Kidney (tissue), 14 donors: ENCODE results near the gene B3GALT4. TPM values are rescaled to one million over a fixed set of nuclear protein-coding genes. Genes with fewer than 3 reads are reported as not detected.
A peak's percentile ranks its signal among the peaks of the same experiment; 100 is the strongest.

Experiments used
- DNase-seq, 5 donors: peaks; one replicate each; pipeline ENCODE4 v3.0.0-alpha.2; 2013 to 2020
- FAIRE-seq: peaks from 2 replicates; lab custom pipeline; 2012; peaks lifted over from hg19 to GRCh38; lab: Jason Lieb, UNC
- H3K27ac ChIP-seq, 2 donors: one replicate each; pipeline ENCODE4 v1.7.0; 2013; ENCODE audit warnings: low read depth in 2 of 2, low read length in 2 of 2, inconsistent platforms in 1 of 2
- H3K27me3 ChIP-seq: one replicate; pipeline ENCODE4 v1.7.1; 2013; ENCODE audit warnings: low read length, inconsistent platforms; ENCODE audit not compliant: control insufficient read depth, insufficient read depth
- H3K36me3 ChIP-seq, 3 donors: one replicate each; pipeline versions ENCODE4 v1.7.0 to v1.7.1; 2013; ENCODE audit warnings: low read length in 3 of 3, control low read depth in 1 of 3, inconsistent platforms in 1 of 3; ENCODE audit not compliant: insufficient read depth in 3 of 3, control insufficient read depth in 2 of 3
- H3K4me1 ChIP-seq, 3 donors: one replicate each; pipeline versions ENCODE4 v1.7.0 to v1.7.1; 2013; ENCODE audit warnings: low read length in 3 of 3, inconsistent platforms in 1 of 3, low read depth in 1 of 3; ENCODE audit not compliant: control insufficient read depth in 2 of 3, insufficient read depth in 2 of 3
- H3K4me3 ChIP-seq, 3 donors: one replicate each; pipeline versions ENCODE4 v1.7.0 to v1.8.1; 2013; ENCODE audit warnings: low read length in 3 of 3, control low read depth in 1 of 3, inconsistent platforms in 1 of 3
- H3K9ac ChIP-seq, 3 donors: one replicate each; pipeline versions ENCODE4 v1.7.0 to v1.7.1; 2013; ENCODE audit warnings: low read length in 3 of 3, control low read depth in 1 of 3, inconsistent platforms in 1 of 3
- H3K9me3 ChIP-seq, 3 donors: one replicate each; pipeline versions ENCODE4 v1.7.0 to v1.7.1; 2013; ENCODE audit warnings: low read length in 3 of 3, control low read depth in 1 of 3, inconsistent platforms in 1 of 3; ENCODE audit not compliant: control insufficient read depth in 2 of 3, insufficient read depth in 1 of 3
- intact Hi-C: fragments of 100-400 bp; cut with DNase I; formaldehyde crosslinking; loops from one replicate; pipeline ENCODE4 v1.11.1; 2022
- polyA plus RNA-seq: library from polyadenylated mRNA; stranded (reverse); fragments of 350-450 nt; fragmentation: Illumina TruSeq; extraction: RNeasy Lipid Tissue Mini Kit (QIAGEN cat#74804); gene quantifications from one replicate; pipeline ENCODE4 v1.2.3, GENCODE V29; 2014; ENCODE audit warnings: low read depth, low replicate concordance; ENCODE audit not compliant: insufficient read depth
- total RNA-seq: library from RNA; stranded (reverse); fragmentation: NEBNext Ultra II Directional; extraction: Animal tissue kit (Norgen Biotek cat#: 25700); gene quantifications from one replicate; pipeline ENCODE4 v1.2.1, GENCODE V29; 2021
- TF ChIP-seq, protein P1 (sequence below): IDR thresholded peaks from 3 replicates; pipeline ENCODE4 v1.5.1; 2012; ENCODE audit warnings: mild to moderate bottlenecking, moderate library complexity, borderline replicate concordance; ENCODE audit not compliant: insufficient read depth; ENCODE audit errors: extremely low read depth
- donor health status: control.
- donor health status: control.
- donor health status: control.
- donor health status: control.
- donor health status: control.
- donor health status: DM: yes; HTN: yes; CAD: no.
- donor health status: Normal renal cell carcinoma (clear cell type).

The B3GALT4 gene
- total and polyA plus RNA-seq, 2 donors from 2014 or later = 14.0 to 20.2 TPM

- Histone ChIP-seq H3K4me1 (peaks cover 0 to 16% (median 14%) of the 10 kb centered on the region in 3 donors), H3K9me3 (no peaks in the 10 kb centered on the region), H3K27ac (peak overlapping the region in 1 of 2 donors; percentile 84), H3K9ac (peak overlapping the region; percentile 82 to 97 (median 83)), H3K27me3 (no peaks in the 10 kb centered on the region), H3K36me3 (peaks cover 2 to 35% (median 9%) of the 10 kb centered on the region in 3 donors), H3K4me3 (peak overlapping the region; percentile 89 to 99 (median 98))
- FAIRE-seq (no peak), DNase-seq (no peak)
- TF ChIP-seq, protein P1, sequence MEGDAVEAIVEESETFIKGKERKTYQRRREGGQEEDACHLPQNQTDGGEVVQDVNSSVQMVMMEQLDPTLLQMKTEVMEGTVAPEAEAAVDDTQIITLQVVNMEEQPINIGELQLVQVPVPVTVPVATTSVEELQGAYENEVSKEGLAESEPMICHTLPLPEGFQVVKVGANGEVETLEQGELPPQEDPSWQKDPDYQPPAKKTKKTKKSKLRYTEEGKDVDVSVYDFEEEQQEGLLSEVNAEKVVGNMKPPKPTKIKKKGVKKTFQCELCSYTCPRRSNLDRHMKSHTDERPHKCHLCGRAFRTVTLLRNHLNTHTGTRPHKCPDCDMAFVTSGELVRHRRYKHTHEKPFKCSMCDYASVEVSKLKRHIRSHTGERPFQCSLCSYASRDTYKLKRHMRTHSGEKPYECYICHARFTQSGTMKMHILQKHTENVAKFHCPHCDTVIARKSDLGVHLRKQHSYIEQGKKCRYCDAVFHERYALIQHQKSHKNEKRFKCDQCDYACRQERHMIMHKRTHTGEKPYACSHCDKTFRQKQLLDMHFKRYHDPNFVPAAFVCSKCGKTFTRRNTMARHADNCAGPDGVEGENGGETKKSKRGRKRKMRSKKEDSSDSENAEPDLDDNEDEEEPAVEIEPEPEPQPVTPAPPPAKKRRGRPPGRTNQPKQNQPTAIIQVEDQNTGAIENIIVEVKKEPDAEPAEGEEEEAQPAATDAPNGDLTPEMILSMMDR = no peak
- intact Hi-C loops = no loop called here
Measured at GRCh38 chr6:33289784-33290315, 12.9 kb downstream of the B3GALT4 start.

GRCh38 chr6:33290459-33290858, 13.5 kb downstream of the B3GALT4 start:
- intact Hi-C loops = no loop called here
- Histone ChIP-seq H3K36me3 (peaks cover 2 to 36% (median 9%) of the 10 kb centered on the region in 3 donors), H3K9me3 (no peaks in the 10 kb centered on the region), H3K4me3 (peak overlapping the region; percentile 89 to 99 (median 98)), H3K27ac (no peak overlapping the region), H3K9ac (peak overlapping the region in 1 of 3 donors; percentile 82), H3K4me1 (peaks cover 0 to 16% (median 14%) of the 10 kb centered on the region in 3 donors), H3K27me3 (no peaks in the 10 kb centered on the region)
- DNase-seq (no peak), FAIRE-seq (no peak)
- TF ChIP-seq, protein P1 = no peak

DNA sequence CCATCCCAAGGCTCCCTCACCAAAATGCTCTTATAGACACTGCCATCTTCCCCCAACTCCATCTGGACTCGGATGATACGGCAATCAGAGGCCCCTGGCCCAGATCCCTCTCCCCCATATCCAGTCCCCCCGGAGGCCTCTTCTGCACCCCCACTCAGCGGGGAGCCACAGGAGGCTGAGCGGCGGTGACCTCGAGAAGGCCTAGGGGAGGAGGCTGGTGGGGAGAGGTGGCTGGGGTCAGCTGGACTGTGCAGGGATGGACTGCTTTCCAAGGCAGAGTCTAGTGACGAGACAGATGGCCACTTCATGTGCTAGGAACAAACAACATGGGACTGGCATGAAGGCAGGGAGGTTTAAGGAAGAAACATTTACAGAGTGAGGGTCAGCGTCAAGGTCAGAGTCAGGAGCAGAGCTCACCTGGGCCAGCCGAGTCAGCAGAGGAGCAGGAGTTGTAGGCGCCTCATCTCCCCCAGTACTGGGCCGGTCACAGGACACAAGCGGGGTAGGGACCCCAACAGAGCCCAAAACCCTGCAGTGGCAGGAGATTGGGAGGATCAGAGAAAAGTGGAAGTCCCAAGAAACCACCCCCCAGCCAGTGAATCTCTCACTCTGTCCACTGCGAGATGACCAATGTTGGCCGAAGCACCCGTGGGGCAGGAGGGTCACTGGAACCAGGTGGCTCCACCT, 16.2 kb downstream of the B3GALT4 start:
- DNase-seq (no peak), FAIRE-seq (no peak)
- Histone ChIP-seq H3K4me1 (peaks cover 0 to 24% (median 12%) of the 10 kb centered on the region in 3 donors), H3K9me3 (no peaks in the 10 kb centered on the region), H3K9ac (no peak overlapping the region), H3K4me3 (no peak overlapping the region), H3K27ac (no peak overlapping the region), H3K36me3 (peaks cover 2 to 25% (median 16%) of the 10 kb centered on the region in 3 donors), H3K27me3 (no peaks in the 10 kb centered on the region)
- intact Hi-C loops = no loop called here
- TF ChIP-seq, protein P1 = no peak
